Smooth muscle cell (in vitro differentiated cells): ENCODE data around the gene SRP14. TPM values are rescaled to one million over a fixed set of nuclear protein-coding genes. Genes with fewer than 3 reads are reported as not detected.

Source experiments
- DNase-seq: peaks from one replicate; lab custom pipeline; 2025; ENCODE audit not compliant: unreplicated experiment; lab: John Stamatoyannopoulos, UW
- H2AFZ ChIP-seq: fragments of 200-600 bp; sonication (generic); 2 replicates; pipeline ENCODE4 v1.6.0; 2016; ENCODE audit warnings: antibody characterized with exemption, low read depth, mild to moderate bottlenecking
- H3F3A ChIP-seq: fragments of 200-600 bp; sonication (generic); 2 replicates; pipeline ENCODE4 v1.6.0; 2017; ENCODE audit warnings: antibody characterized with exemption, low read depth
- H3K27ac ChIP-seq: fragments of 200-600 bp; sonication (generic); 2 replicates; pipeline ENCODE4 v1.5.1; 2016; ENCODE audit warnings: low read depth, mild to moderate bottlenecking
- H3K27me3 ChIP-seq: fragments of 200-600 bp; sonication (generic); 2 replicates; pipeline ENCODE4 v1.6.1; 2016; ENCODE audit warnings: low read depth, mild to moderate bottlenecking
- H3K36me3 ChIP-seq: fragments of 200-600 bp; sonication (generic); 2 replicates; pipeline ENCODE4 v1.5.1; 2016; ENCODE audit warnings: low read depth
- H3K4me1 ChIP-seq: fragments of 200-600 bp; sonication (generic); 2 replicates; pipeline ENCODE4 v1.5.1; 2016; ENCODE audit warnings: low read depth
- H3K4me2 ChIP-seq: fragments of 200-600 bp; sonication (generic); 2 replicates; pipeline ENCODE4 v1.6.0; 2016; ENCODE audit warnings: mild to moderate bottlenecking
- H3K4me3 ChIP-seq: fragments of 200-600 bp; sonication (generic); 2 replicates; pipeline ENCODE4 v1.5.1; 2016; ENCODE audit warnings: mild to moderate bottlenecking
- H3K79me2 ChIP-seq: fragments of 200-600 bp; sonication (generic); 2 replicates; pipeline ENCODE4 v1.6.0; 2016; ENCODE audit warnings: low read depth, mild to moderate bottlenecking
- H3K9ac ChIP-seq: fragments of 200-600 bp; sonication (generic); 2 replicates; pipeline ENCODE4 v1.6.0; 2016; ENCODE audit warnings: low read depth
- H3K9me3 ChIP-seq: fragments of 200-600 bp; sonication (generic); replicated peaks from 2 replicates; pipeline ENCODE4 v1.5.1; 2016; ENCODE audit warnings: low read depth
- H4K20me1 ChIP-seq: fragments of 200-600 bp; sonication (generic); 2 replicates; pipeline ENCODE4 v1.6.0; 2016; ENCODE audit warnings: low read depth
- CTCF ChIP-seq: fragments of 200-600 bp; sonication (generic); IDR thresholded peaks from 2 replicates; pipeline ENCODE4 v1.5.1; 2017; ENCODE audit warnings: borderline replicate concordance, mild to moderate bottlenecking, antibody characterized with exemption; ENCODE audit not compliant: insufficient read depth, poor library complexity, severe bottlenecking
- WGBS: methylation state at CpG from one replicate; pipeline ENCODE4 v1.1.7; 2016; ENCODE audit warnings: low lambda C conversion rate; 5-methylcytosine and 5-hydroxymethylcytosine counted together
- polyA plus RNA-seq: library from polyadenylated mRNA; unstranded; fragments of >200 nt; fragmentation: Nextera tagmentation; extraction: Ambion mirVana; gene quantifications from 2 replicates; pipeline ENCODE4 v1.2.1, GENCODE V29; 2016
- total RNA-seq: library from RNA; depleted of rRNA; stranded (reverse); fragments of >200 nt; gene quantifications from 2 replicates; pipeline ENCODE4 v1.2.3, GENCODE V29; 2014

Gene SRP14
- total and polyA plus RNA-seq, 2 experiments from 2014 or later: 307 to 726 TPM

GRCh38 chr15:40006003-40006402 lies 33.0 kb downstream of the SRP14 start:
- WGBS: 98% methylated on average over 3 of the region's 3 CpGs
- Histone ChIP-seq H3F3A (no peaks in the 10 kb centered on the region), H3K27me3 (no peaks in the 10 kb centered on the region), H3K4me2 (no peak overlapping the region), H4K20me1 (no peaks in the 10 kb centered on the region), H3K9me3 (no peaks in the 10 kb centered on the region), H3K79me2 (no peaks in the 10 kb centered on the region), H3K4me3 (no peak overlapping the region), H2AFZ (no peak overlapping the region), H3K9ac (no peak overlapping the region), H3K27ac (peak overlapping the region; percentile 38), H3K36me3 (peaks cover 37% of the 10 kb centered on the region), H3K4me1 (no peaks in the 10 kb centered on the region)
- no peak for TF ChIP-seq CTCF
- no peak for DNase-seq

- no peaks in the 10 kb centered on the region for H3K27me3 ChIP-seq
- TF ChIP-seq CTCF: no peak
- no peak for DNase-seq
- no peak overlapping the region for H2AFZ ChIP-seq
- no peaks in the 10 kb centered on the region for H3K9me3 ChIP-seq
- 80% methylated on average over 7 of the region's 7 CpGs for WGBS
- no peaks in the 10 kb centered on the region for H3K4me1 ChIP-seq
- H4K20me1 ChIP-seq: no peaks in the 10 kb centered on the region
- H3K79me2 ChIP-seq: no peaks in the 10 kb centered on the region
- no peak overlapping the region for H3K4me2 ChIP-seq
- H3K4me3 ChIP-seq: no peak overlapping the region
- H3K36me3 ChIP-seq: peaks cover 24% of the 10 kb centered on the region
- H3K9ac ChIP-seq: no peak overlapping the region
- no peak overlapping the region for H3K27ac ChIP-seq
- H3F3A ChIP-seq: no peaks in the 10 kb centered on the region
Measured at GRCh38 chr15:40003116-40003916, 35.7 kb downstream of the SRP14 start.

- Histone ChIP-seq H3K4me3 (no peak overlapping the region), H3K36me3 (peaks cover 16% of the 10 kb centered on the region), H3K4me1 (no peaks in the 10 kb centered on the region), H3K4me2 (no peak overlapping the region), H3K79me2 (no peaks in the 10 kb centered on the region), H3K27me3 (no peaks in the 10 kb centered on the region), H3K9ac (no peak overlapping the region), H3K27ac (no peak overlapping the region), H4K20me1 (no peaks in the 10 kb centered on the region), H2AFZ (no peak overlapping the region), H3K9me3 (no peaks in the 10 kb centered on the region), H3F3A (no peaks in the 10 kb centered on the region)
- WGBS: 85% methylated on average over 2 of the region's 2 CpGs
- DNase-seq: no peak
- no peak for TF ChIP-seq CTCF
Measured at GRCh38 chr15:40002295-40002694, 36.7 kb downstream of the SRP14 start.
